GM12892 (cell line): Measurements from ENCODE around the gene MSMO1.

Experiments
- DNase-seq: peaks from one replicate; pipeline ENCODE4 v3.0.0; 2011; ENCODE audit not compliant: insufficient read length
- FAIRE-seq: peaks from 2 replicates; lab custom pipeline; 2011; peaks lifted over from hg19 to GRCh38; lab: Jason Lieb, UNC
- POLR2A ChIP-seq: IDR thresholded peaks from 2 replicates; pipeline ENCODE4 v1.6.1; 2011; ENCODE audit warnings: low read depth, low read length, control low read depth
- POLR2AphosphoS5 ChIP-seq: IDR thresholded peaks from 2 replicates; pipeline ENCODE4 v1.6.1; 2011; ENCODE audit warnings: low read depth, low read length, control low read depth
- TAF1 ChIP-seq: IDR thresholded peaks from 2 replicates; pipeline ENCODE4 v1.6.1; 2011; ENCODE audit warnings: low read depth, mild to moderate bottlenecking, control low read depth, low read length, borderline replicate concordance

Gene MSMO1

DNA sequence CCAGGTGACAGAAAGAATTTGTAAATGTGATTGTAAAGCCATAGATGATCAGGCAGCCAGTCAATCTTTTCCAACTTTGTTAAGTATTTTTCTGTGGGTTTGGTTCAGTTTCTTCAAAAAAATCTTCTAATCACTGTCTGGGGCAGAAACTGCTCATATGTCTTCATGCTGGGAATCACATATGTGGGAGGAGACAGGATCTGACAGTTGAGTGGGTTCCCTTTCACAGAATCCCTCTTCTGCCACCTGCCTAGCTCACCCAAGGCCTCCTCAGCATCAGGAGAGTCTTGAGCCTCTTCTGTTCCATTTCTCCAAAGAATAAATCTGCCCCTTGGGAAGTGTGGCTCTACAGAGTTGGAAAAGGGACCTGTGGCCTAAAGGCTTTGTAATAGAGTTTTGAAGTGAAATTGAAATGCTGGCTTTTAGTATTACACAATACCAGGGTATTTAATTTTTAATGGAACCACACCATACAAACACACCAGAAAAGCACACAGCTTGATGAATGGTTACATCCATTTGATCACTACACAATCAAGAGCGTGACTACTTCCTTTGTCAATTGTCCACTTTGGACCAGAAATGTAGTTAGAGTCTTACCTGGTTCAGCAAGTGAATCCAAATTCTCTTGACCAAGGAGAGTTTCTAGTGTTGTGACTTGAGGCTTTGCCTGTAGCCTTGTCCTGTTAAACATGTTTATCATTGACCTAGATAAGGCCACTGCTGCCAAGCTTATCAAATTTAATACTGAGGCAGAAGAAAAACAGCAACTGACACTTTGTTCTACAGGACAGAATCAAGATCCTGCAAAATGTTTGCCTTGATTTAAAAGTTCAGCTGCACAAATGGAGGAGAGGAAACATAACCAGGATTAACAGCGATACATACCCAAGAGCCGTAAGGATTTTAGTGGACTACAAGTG lies 20.4 kb downstream of the MSMO1 start:
- TF ChIP-seq POLR2A (no peak), TAF1 (no peak), POLR2AphosphoS5 (no peak)
- DNase-seq, result no peak
- no peak for FAIRE-seq

DNA sequence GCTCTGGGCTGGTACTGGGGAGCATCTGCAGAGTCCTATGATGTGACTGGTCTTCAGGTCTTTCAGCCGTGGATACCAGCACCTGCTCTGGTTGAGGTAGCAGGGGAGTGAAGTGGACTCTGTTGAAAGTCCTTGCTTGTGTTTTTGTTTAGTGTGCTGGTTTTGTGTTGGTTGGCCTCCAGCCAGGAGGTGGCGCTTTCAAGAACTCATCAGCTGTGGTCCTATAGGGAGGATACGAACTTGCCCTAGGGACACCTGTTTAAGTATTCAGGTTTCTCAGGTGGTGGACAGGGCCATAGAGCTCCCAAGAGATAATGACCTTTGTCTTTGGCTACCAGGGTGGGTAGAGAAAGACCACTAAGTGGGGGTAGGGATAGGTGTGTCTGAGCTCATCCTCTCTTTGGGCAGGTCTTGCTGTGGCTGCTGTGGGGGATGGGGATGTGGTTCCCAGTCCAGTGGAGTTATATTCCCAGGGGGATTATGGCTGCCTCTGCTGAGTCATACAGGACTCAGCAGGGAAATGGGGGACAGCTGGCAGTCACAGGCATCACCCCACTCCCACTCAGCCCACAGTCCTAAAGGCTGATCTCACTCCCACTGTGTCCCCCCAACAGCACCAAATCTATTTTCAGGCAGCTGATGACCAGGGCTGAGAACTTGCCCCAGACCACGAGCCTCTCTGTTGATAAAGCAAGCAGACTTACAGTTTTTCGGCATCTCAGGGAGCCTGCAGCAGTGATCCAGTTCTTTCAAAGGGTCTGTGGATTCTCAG lies 24.1 kb downstream of the MSMO1 start:
- TF ChIP-seq TAF1 (no peak), POLR2A (no peak), POLR2AphosphoS5 (no peak)
- FAIRE-seq (no peak), DNase-seq (no peak)

DNA sequence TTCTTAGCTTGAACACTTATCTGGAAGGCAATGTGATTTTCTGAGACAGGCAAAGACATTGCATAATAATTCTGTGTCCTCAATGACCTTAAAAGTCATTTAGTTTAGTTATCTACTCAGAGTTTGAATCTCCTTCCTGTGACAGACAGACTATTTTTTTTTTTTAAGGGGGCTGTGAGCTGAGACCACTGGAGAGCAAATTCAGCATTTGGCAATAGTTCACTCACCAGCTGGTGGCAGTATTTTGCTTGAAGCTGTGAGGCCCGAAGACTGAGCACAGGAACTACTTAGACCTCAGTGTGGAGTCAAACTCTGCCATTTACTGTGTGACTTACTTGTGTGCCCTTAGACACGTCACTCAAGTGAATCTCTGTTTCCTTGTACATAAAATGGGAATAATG lies 28.4 kb downstream of the MSMO1 start:
- DNase-seq (no peak), FAIRE-seq (no peak)
- no peak for TF ChIP-seq POLR2AphosphoS5
- no peak for TF ChIP-seq POLR2A
- no peak for TF ChIP-seq TAF1

DNA sequence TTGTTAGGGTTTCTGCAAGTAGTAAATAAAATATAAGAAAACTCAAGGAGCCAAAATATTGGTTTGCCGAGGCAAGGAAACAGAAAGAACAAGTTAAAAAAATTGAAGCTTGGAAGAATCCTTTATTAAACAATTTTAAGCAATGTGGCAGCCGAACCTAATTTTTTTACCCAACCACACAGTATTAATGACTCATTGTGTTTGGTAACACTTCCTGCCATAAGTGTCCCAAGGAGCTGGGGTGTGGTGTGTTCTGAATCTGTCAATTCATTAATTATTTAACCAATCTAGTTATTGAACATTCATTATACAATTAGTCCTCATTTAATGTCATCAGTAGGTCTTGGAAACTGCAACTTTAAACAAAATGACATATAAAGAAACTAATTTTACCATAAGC lies 32.0 kb downstream of the MSMO1 start:
- TF ChIP-seq TAF1 (no peak), POLR2A (no peak), POLR2AphosphoS5 (no peak)
- no peak for DNase-seq
- no peak for FAIRE-seq

DNA sequence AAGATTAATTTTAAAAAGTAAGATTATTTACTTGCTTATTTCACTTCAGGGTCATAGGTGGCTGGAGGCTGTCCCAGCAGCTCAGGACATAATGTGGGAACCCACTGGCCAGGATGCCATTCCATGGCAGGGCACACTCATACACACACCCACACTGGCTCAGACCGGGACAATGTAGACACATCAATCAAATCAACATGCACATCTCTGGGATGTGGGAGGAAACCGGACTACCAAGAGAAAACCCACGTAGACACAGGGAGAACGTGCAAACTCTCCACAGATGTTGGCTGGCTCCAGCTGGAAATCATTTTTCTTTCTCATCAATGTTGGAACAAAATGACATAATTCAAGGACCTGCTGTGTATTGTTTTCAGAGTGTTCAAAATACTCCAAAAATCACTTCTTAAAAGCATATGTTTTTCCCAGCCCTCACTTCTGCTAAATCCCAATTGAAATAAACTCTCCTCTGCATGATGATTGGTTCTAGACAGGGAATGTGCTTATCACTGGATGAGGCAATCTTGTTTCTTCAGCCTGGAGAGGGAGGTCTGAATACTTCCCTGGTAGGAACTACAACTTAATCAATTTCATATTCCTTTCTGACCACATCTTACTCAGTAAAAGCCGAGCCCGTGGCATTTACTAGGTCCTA lies 32.7 kb downstream of the MSMO1 start:
- DNase-seq (no peak), FAIRE-seq (no peak)
- TF ChIP-seq POLR2A (no peak), POLR2AphosphoS5 (no peak), TAF1 (no peak)

DNA sequence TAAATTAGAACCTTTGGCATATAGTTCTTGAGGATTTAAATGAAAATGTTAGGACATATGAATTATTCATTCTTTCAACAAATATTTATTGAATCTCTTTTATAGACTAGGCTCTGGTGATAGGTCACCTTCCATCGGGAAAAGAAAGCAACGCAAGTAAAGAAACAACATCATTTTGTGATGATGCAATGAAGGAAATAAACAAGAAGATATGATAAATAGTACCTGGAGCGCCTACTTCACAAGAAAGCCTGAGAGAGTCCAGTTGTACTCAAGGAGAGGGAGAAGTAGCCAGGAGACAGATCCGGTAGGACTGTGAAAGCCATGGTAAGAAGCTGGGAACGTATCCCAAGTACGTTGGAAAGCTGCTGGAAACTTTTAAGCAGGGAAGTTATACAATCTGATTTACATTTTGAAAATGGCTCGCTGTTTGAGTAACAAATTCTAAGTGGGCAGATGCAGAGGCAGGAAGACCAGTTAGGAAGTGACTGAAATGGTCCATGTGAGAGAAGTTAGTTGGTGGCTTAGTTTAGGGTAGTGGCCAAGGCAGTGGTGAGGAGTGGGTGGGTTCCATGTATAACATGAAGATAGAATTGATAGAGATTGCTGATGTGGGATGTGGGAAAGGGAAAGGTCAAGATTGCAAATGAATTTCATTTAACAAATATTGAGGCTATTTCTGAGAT lies 33.7 kb downstream of the MSMO1 start:
- FAIRE-seq (no peak), DNase-seq (no peak)
- no peak for TF ChIP-seq POLR2A
- no peak for TF ChIP-seq TAF1
- no peak for TF ChIP-seq POLR2AphosphoS5

DNA sequence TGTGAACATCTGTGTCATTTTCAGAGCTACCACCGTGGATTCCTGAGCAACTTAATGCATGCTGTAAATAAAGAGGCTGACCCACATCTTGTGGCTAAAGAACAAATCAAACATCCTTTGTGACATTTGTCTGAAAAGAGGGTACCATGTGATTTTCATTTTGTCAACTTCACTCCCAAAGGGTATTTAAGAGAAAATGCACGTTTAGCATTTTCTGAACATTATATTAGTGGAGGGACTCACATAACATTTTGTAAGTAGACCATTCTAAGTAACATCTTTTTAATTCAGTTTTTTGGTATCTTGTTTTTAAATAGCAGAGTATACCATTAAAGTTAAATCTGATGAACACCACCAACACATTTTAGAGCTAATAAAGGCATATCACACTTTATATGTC lies 34.3 kb downstream of the MSMO1 start:
- TF ChIP-seq POLR2A, result no peak
- no peak for TF ChIP-seq TAF1
- FAIRE-seq, result no peak
- DNase-seq, result no peak

DNA sequence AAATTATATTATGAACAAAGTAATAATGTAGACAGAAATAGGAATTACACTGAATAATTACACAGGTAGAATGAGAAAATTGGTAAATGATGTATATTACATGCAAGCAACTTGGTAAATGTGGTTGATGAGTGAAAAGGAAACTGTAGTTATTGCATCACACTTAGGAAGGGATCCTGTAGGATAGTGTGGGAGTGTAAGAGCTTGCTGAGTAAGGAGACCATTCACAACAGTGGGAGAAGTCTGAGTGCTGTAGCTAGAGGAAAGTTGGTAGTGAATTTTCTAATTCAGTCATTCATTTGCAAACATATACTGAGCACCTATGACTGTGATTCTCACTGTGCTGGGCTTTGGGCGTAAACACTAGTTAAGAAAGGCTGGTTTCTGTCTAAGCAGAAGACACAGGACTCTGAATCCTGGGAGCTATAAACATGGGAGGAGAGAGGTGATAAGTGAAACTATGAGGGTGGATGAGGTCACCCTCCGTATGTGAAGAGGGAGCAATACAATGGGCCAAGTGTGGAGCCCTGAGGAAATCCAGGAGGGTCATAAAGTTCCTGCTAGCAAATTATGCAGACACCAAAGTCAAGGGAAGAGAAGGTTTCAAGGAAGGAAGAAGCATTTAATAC lies 37.1 kb downstream of the MSMO1 start:
- DNase-seq (no peak), FAIRE-seq (no peak)
- TF ChIP-seq TAF1 (no peak), POLR2AphosphoS5 (no peak), POLR2A (no peak)

DNA sequence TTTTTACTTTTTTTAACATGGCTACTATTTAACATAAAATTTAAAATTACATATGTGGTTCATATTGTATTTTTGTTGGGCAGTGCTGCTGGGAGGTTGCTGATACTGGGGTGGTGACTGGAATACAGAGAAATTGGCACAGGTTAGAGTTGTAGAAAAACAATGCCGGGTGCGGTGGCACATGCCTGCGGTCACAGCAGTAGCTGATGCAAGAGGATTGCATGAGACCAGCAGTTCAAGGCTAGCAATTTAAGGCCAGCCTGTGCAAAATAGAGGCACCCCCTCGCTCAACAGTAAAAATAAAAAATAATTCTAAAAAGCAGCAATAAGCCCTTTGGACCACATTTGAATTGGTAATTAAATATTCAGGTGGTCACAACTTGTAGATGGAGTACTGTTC lies 39.6 kb downstream of the MSMO1 start:
- DNase-seq (no peak), FAIRE-seq (no peak)
- TF ChIP-seq TAF1 (no peak), POLR2A (no peak), POLR2AphosphoS5 (no peak)

DNA sequence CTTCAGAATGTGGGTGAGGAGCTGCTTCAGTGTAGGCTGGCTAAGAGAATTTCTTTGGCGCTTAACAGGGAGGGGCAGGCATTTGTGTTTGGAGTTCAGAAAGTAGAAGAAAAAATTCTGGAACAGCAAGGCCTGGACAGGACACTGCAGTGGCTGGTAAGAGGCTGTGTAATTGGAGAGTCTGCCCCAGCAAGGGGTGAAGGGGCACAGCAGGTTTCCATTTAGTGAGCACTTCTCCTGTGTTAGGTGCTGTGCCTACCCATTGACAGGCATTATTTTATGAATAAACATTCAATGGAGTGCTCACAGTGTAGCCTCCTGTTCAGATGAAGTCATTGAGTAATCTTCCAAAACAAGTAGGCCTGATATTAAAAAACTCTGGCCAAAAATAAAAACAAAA lies 40.6 kb downstream of the MSMO1 start:
- FAIRE-seq (no peak), DNase-seq (no peak)
- no peak for TF ChIP-seq POLR2A
- no peak for TF ChIP-seq TAF1
- TF ChIP-seq POLR2AphosphoS5, result no peak

DNA sequence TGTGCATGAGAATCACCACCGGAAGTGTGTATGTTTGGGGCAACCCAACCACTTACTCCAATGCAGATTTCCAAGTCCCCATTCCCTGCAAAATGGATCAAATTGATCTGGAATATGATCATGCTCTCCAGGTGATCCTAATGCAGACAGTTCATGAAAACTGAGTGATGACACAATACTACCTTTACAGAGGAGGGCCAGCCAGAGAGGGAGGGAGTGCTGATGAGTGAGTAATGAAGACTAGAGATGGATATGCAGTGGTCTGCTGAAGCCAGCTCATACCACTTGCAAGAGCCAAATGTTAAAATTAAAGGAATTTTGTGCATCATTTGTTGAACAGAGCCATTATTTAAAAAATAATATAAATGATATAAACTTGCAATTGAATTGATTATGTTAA lies 41.1 kb downstream of the MSMO1 start:
- FAIRE-seq, result no peak
- DNase-seq, result no peak
- no peak for TF ChIP-seq POLR2A
- TF ChIP-seq TAF1, result no peak
- TF ChIP-seq POLR2AphosphoS5, result no peak
